ENCODE measurements around the gene ASCC3.
"Not testable (repeated sequence)": the region's sequence is repeated elsewhere in the genome, so short reads cannot be mapped to it uniquely, and the experiment has no call there.

The ASCC3 gene

DNA sequence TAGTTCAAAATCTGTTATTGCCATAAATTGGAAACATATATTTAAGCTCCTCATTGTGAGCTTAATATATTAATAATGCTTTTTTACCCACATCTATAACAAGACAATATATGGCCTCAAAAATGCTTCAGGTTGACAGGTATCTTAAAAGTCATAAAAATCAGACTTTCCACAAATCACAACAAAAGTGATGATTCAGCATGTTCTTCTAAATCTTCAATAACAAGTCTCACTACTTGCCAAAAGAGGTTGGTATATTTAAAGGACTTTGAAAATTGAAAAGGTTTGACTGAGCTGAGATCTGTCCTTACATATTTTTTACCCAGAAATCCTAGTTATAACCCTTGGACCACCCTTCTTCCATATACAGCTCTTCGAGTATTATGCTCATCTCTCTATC, 41.7 kb downstream of the ASCC3 start:
- TF ChIP-seq, protein P1, sequence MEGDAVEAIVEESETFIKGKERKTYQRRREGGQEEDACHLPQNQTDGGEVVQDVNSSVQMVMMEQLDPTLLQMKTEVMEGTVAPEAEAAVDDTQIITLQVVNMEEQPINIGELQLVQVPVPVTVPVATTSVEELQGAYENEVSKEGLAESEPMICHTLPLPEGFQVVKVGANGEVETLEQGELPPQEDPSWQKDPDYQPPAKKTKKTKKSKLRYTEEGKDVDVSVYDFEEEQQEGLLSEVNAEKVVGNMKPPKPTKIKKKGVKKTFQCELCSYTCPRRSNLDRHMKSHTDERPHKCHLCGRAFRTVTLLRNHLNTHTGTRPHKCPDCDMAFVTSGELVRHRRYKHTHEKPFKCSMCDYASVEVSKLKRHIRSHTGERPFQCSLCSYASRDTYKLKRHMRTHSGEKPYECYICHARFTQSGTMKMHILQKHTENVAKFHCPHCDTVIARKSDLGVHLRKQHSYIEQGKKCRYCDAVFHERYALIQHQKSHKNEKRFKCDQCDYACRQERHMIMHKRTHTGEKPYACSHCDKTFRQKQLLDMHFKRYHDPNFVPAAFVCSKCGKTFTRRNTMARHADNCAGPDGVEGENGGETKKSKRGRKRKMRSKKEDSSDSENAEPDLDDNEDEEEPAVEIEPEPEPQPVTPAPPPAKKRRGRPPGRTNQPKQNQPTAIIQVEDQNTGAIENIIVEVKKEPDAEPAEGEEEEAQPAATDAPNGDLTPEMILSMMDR (IDR thresholded peaks at IDR 0.05; ENCODE audit: low read depth, low read length): no peak
- H3K4me3 ChIP-seq (ENCODE audit: low read depth, low read length): no peak overlapping the region

DNA sequence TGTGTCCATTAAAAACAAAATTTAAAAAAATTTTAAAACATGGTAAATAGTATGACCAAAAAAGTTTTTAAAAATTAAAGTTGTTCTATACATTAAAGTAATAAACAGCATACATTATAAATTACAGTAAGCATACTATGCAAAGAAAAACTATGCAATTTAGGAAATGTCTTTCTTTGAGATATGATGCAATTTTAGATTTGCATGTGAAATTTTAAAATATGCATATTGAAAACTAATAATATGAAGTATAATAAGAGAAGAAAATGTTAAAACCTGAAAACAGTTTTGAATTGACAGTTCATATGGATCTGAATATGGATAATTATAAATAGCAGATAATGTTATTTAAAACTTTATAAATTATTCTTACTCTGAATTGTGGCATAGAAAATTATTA, 43.1 kb downstream of the ASCC3 start:
- TF ChIP-seq, protein P1 (IDR thresholded peaks at IDR 0.05; ENCODE audit: low read depth, low read length): no peak
- no peak overlapping the region for H3K4me3 ChIP-seq (ENCODE audit: low read depth, low read length)

DNA sequence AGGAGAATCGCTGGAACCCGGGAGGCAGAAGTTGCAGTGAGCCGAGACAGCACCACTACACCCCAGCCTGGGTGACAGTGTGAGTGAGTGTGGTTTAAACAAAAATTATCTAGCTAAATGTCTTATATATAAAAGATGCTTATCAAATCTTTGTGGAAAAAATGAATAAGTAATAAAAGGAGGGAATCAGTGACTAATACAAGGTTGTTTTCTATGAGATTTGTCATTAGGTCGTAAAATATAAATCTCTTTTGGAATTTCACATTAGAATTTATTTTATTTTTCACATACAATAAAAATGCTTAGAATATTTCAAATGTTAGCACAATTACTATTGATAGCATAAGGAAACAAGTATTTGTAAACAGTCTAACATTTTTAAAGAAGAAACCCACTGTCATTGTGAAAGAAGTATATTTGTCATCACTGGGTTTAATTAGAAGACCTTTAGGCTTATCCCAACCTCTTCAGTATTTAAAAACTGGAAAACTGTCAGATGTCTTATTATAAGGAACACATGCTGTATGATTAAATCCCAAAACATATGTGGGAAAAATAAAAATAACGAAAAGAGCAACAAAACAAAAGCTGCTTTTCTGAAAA, 47.1 kb downstream of the ASCC3 start:
- no peak overlapping the region for H3K4me3 ChIP-seq (ENCODE audit: low read depth, low read length)
- TF ChIP-seq, protein P1 (IDR thresholded peaks at IDR 0.05; ENCODE audit: low read depth, low read length): no peak

DNA sequence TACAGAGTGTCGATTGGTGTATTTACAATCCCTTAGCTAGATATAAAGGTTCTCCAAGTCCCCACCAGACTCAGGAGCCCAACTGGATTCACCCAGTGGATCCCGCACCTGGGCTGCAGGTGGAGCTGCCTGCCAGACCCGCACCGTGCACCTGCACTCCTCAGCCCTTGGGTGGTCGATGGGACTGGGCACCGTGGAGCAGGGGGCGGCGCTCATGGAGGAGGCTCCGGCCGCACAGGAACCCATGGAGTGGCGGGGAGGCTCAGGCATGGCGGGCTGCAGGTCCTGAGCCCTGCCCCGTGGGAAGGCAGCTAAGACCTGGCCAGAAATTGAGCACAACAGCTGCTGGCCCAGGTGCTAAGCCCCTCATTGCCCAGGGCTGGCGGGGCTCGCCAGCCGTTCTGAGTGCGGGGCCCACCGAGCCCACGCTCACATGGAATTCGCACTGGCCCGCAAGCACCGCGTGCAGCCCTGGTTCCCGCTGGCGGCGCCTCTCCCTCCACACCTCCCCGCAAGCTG, 52.0 kb downstream of the ASCC3 start:
- H3K4me3 ChIP-seq (ENCODE audit: low read depth, low read length): not testable (repeated sequence)

DNA sequence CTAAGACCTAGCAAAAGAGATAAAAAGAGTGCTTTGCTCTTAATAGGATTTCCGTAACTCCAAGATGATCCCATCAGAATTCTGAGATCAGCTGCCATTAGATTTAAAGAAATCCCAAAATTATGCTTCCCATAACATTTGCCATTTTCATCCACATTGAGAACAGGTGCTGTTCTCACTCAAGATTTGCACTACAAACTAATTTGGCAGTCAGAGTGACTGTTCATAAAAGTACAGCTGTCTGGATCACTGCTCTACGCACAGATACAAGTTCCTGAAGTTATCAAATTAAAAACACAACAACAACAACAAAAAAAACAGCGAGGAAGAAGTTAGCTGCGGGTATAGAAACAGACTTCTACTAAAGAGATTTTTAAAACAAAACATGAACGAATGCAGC, 58.1 kb downstream of the ASCC3 start:
- no peak overlapping the region for H3K4me3 ChIP-seq (ENCODE audit: low read depth, low read length)
- TF ChIP-seq, protein P1 (IDR thresholded peaks at IDR 0.05; ENCODE audit: low read depth, low read length): no peak

DNA sequence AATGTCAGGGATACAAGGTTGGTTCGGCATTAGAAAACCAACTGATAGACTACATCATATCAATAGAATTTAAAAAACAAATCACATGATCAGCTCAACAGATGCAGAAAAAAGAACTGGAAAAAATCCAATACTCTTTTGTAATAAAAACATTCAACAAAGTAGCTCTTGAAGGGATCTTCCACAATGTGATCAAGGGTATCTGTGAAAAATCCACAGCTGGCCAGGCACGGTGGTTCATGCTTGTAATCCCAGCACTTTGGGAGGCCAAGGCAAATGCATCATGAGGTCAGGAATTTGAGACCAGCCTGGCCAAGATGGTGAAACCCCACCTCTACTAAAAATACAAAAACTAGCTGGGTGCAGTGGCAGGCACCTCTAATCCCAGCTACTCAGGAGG, 63.1 kb downstream of the ASCC3 start:
- TF ChIP-seq, protein P1 (IDR thresholded peaks at IDR 0.05; ENCODE audit: low read depth, low read length): no peak
- H3K4me3 ChIP-seq (ENCODE audit: low read depth, low read length): no peak overlapping the region

DNA sequence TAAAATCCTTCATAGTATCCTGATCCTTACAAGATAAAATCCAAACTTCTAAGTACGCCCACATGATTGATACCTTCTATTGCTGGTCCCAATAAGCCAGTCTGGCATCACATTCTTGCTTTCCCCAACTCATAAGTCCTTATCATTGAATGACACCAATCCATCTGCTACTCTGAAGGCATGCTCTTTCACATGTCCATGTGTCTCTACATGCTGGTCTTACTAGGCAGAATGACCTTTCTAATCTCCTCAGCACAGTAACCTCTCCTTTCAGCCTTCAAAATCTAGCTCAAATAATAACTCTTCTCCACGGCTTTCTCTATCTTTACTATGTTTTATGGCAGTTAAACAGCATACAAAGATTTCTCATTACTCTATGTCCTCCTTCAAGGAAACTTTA, 71.1 kb downstream of the ASCC3 start:
- no peak overlapping the region for H3K4me3 ChIP-seq (ENCODE audit: low read depth, low read length)
- TF ChIP-seq, protein P1 (IDR thresholded peaks at IDR 0.05; ENCODE audit: low read depth, low read length): no peak

DNA sequence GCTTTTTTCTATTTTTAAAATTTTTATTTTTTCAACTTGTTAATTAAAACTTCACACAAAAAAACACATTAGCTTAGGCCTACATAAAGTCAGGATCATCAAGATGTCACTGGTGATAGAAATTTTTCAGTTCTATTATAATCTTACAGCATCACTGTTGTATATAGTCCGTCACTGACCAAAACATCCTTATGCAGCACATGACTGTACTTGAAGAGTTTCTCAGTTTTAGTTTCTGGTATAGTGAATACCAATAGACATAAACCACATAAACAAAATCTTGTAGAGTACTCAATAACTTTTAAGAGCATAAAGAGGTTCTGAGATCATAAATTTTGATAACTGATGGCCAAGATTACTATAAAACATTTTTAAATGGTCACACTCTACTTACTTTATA, 71.8 kb downstream of the ASCC3 start:
- H3K4me3 ChIP-seq (ENCODE audit: low read depth, low read length): no peak overlapping the region
- TF ChIP-seq, protein P1 (IDR thresholded peaks at IDR 0.05; ENCODE audit: low read depth, low read length): no peak

All from WI38 (cell line).